ENCODE measurements around the gene ZBTB7C. TPM values are rescaled to one million over a fixed set of nuclear protein-coding genes. Genes with fewer than 3 reads are reported as not detected.

ZBTB7C gene
- polyA plus RNA-seq, 1 of the 3 experiments (the other 2 are of a cell fraction) = 0.05 TPM

GRCh38 chr18:48048251-48048650 is 360.9 kb downstream of the ZBTB7C start (continued):
- TF ChIP-seq, protein P1, sequence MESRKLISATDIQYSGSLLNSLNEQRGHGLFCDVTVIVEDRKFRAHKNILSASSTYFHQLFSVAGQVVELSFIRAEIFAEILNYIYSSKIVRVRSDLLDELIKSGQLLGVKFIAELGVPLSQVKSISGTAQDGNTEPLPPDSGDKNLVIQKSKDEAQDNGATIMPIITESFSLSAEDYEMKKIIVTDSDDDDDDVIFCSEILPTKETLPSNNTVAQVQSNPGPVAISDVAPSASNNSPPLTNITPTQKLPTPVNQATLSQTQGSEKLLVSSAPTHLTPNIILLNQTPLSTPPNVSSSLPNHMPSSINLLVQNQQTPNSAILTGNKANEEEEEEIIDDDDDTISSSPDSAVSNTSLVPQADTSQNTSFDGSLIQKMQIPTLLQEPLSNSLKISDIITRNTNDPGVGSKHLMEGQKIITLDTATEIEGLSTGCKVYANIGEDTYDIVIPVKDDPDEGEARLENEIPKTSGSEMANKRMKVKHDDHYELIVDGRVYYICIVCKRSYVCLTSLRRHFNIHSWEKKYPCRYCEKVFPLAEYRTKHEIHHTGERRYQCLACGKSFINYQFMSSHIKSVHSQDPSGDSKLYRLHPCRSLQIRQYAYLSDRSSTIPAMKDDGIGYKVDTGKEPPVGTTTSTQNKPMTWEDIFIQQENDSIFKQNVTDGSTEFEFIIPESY (IDR thresholded peaks at IDR 0.05; ENCODE audit: borderline replicate concordance, low read depth) = no peak
- TF ChIP-seq POLR2AphosphoS5 (IDR thresholded peaks at IDR 0.05; ENCODE audit: low read depth, low read length) = no peak
- TF ChIP-seq RFX5 (IDR thresholded peaks at IDR 0.05; ENCODE audit: low read length) = no peak
- TF ChIP-seq RCOR1 (IDR thresholded peaks at IDR 0.05; ENCODE audit: low read length) = no peak
- TF ChIP-seq MXI1 (IDR thresholded peaks at IDR 0.05; ENCODE audit: low read depth, low read length) = no peak

DNA sequence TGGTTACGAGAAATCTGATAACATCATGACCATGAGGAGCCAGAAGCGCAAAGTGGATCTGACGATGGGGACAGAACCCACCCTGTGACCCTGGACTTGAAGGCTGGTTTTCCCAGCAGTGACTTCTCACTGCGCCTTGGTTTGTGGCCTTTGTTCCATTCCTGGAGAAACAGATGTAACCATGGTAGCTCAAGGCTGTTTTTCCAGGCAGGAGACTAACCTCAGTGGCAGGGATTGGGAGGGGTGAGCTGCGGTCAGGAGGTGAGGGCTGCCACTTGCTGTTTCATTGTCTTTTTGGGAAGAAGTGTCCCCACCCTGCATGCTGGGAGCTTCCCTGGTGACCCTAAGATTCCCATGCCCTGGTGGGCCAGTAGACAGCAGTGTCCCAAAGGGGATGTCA is 362.3 kb downstream of the ZBTB7C start:
- no peak overlapping the region; a peak in 1 of 4 replicates for H3K27ac ChIP-seq (ENCODE audit: low read depth in 2 of 2, low read length in 1 of 2)
- H3K9ac ChIP-seq = no peak overlapping the region
- ChIA-PET CTCF (interaction anchor here (1.1 to 3.2 kb wide), 4 partner anchors 9 to 15 kb away, joined by 3 to 14 read pairs (median 4); no protein-coding TSS in a partner anchor), POLR2A (no interaction called here)
- no peaks in the 10 kb centered on the region for H3K9me3 ChIP-seq
- H3K27me3 ChIP-seq (ENCODE audit: insufficient read depth) = no peaks in the 10 kb centered on the region
- no peak overlapping the region for H3K4me3 ChIP-seq (ENCODE audit: low read depth in 2 of 2, low read length in 1 of 2)
- no peak for DNase-seq
- H4K20me1 ChIP-seq (ENCODE audit: insufficient read depth) = no peaks in the 10 kb centered on the region
- no peaks in the 10 kb centered on the region for H3K9me2 ChIP-seq
- H3F3A ChIP-seq (replicated peaks; ENCODE audit: insufficient read depth) = no peaks in the 10 kb centered on the region
- no peaks in the 10 kb centered on the region for H3K79me2 ChIP-seq (ENCODE audit: insufficient read depth)
- peaks cover 0 to 35% of the 10 kb centered on the region in 2 experiments; a peak in 2 of 4 replicates for H3K4me1 ChIP-seq (ENCODE audit: control insufficient read depth in 1 of 2, insufficient read depth in 2 of 2, low read depth in 1 of 2, low read length in 1 of 2)
- TF ChIP-seq EP300 (IDR thresholded peaks at IDR 0.05; ENCODE audit: borderline replicate concordance in 1 of 2, low read depth in 1 of 2, low read length in 1 of 2) = no peak
- no peak for TF ChIP-seq GABPA (IDR thresholded peaks at IDR 0.05; ENCODE audit: low read depth)
- H2AFZ ChIP-seq (ENCODE audit: low read depth) = no peak overlapping the region
- WGBS (ENCODE audit: low lambda C conversion rate) = 55% methylated on average over 3 of the region's 5 CpGs
- no peak overlapping the region for H3K4me2 ChIP-seq
- no peaks in the 10 kb centered on the region for H3K36me3 ChIP-seq (replicated peaks in 1 of 2; ENCODE audit: control insufficient read depth in 1 of 2, insufficient read depth in 2 of 2, low read length in 1 of 2)

GRCh38 chr18:48045744-48046143 is 363.4 kb downstream of the ZBTB7C start:
- Histone ChIP-seq H3K4me2 (no peak overlapping the region), H2AFZ (ENCODE audit: low read depth) (no peak overlapping the region), H3K27ac (ENCODE audit: low read depth in 2 of 2, low read length in 1 of 2) (no peak overlapping the region), H3K4me1 (ENCODE audit: control insufficient read depth in 1 of 2, insufficient read depth in 2 of 2, low read depth in 1 of 2, low read length in 1 of 2) (peaks cover 0 to 25% of the 10 kb centered on the region in 2 experiments; a peak in 1 of 4 replicates), H3K4me3 (ENCODE audit: low read depth in 2 of 2, low read length in 1 of 2) (no peak overlapping the region), H3K9ac (no peak overlapping the region), H3K36me3 (replicated peaks in 1 of 2; ENCODE audit: control insufficient read depth in 1 of 2, insufficient read depth in 2 of 2, low read length in 1 of 2) (no peaks in the 10 kb centered on the region), H4K20me1 (ENCODE audit: insufficient read depth) (no peaks in the 10 kb centered on the region), H3K79me2 (ENCODE audit: insufficient read depth) (no peaks in the 10 kb centered on the region), H3K27me3 (ENCODE audit: insufficient read depth) (no peaks in the 10 kb centered on the region), H3K9me2 (no peaks in the 10 kb centered on the region), H3F3A (replicated peaks; ENCODE audit: insufficient read depth) (no peaks in the 10 kb centered on the region), H3K9me3 (no peaks in the 10 kb centered on the region)
- no CpG with 5 or more reads among the region's 2 CpGs for WGBS (ENCODE audit: low lambda C conversion rate)
- CTCF ChIA-PET = interaction anchor here (1.1 to 3.2 kb wide), 3 partner anchors 10 to 15 kb away, joined by 3 to 14 read pairs (median 3); no protein-coding TSS in a partner anchor
- TF ChIP-seq TEAD4 (IDR thresholded peaks at IDR 0.05; ENCODE audit: borderline replicate concordance, insufficient read depth) (no peak), ELF1 (IDR thresholded peaks at IDR 0.05) (no peak), RFX5 (IDR thresholded peaks at IDR 0.05; ENCODE audit: low read length) (no peak), SMC3 (IDR thresholded peaks at IDR 0.05; ENCODE audit: low read depth, low read length) (no peak), EP300 (IDR thresholded peaks at IDR 0.05; ENCODE audit: borderline replicate concordance in 1 of 2, low read depth in 1 of 2, low read length in 1 of 2) (no peak), NFIC (IDR thresholded peaks at IDR 0.05; ENCODE audit: borderline replicate concordance) (no peak), FOXM1 (IDR thresholded peaks at IDR 0.05; ENCODE audit: low read depth) (no peak), JUND (IDR thresholded peaks at IDR 0.05) (no peak), RAD21 (IDR thresholded peaks at IDR 0.05; ENCODE audit: low read length) (no peak), GATA2 (CRISPR knock-in tag; IDR thresholded peaks at IDR 0.05) (no peak), MEF2A (IDR thresholded peaks at IDR 0.05; ENCODE audit: borderline replicate concordance, low read depth) (no peak), GABPA (IDR thresholded peaks at IDR 0.05; ENCODE audit: low read depth) (no peak), USF2 (IDR thresholded peaks at IDR 0.05; ENCODE audit: borderline replicate concordance, low read depth, low read length) (no peak)
- TF ChIP-seq, protein P2, sequence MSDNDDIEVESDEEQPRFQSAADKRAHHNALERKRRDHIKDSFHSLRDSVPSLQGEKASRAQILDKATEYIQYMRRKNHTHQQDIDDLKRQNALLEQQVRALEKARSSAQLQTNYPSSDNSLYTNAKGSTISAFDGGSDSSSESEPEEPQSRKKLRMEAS (IDR thresholded peaks at IDR 0.05; ENCODE audit: low read depth) = no peak
- TF ChIP-seq, protein P3, sequence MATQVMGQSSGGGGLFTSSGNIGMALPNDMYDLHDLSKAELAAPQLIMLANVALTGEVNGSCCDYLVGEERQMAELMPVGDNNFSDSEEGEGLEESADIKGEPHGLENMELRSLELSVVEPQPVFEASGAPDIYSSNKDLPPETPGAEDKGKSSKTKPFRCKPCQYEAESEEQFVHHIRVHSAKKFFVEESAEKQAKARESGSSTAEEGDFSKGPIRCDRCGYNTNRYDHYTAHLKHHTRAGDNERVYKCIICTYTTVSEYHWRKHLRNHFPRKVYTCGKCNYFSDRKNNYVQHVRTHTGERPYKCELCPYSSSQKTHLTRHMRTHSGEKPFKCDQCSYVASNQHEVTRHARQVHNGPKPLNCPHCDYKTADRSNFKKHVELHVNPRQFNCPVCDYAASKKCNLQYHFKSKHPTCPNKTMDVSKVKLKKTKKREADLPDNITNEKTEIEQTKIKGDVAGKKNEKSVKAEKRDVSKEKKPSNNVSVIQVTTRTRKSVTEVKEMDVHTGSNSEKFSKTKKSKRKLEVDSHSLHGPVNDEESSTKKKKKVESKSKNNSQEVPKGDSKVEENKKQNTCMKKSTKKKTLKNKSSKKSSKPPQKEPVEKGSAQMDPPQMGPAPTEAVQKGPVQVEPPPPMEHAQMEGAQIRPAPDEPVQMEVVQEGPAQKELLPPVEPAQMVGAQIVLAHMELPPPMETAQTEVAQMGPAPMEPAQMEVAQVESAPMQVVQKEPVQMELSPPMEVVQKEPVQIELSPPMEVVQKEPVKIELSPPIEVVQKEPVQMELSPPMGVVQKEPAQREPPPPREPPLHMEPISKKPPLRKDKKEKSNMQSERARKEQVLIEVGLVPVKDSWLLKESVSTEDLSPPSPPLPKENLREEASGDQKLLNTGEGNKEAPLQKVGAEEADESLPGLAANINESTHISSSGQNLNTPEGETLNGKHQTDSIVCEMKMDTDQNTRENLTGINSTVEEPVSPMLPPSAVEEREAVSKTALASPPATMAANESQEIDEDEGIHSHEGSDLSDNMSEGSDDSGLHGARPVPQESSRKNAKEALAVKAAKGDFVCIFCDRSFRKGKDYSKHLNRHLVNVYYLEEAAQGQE (IDR thresholded peaks at IDR 0.05; ENCODE audit: low read depth, low read length) = no peak
- POLR2A ChIA-PET = no interaction called here
- no peak for DNase-seq

Measured in SK-N-SH (cell line).